Stimulated activated CD4-positive, alpha-beta T cell treated with anti-CD3 and anti-CD28 coated beads, TNF-alpha, amount 100 ng/mL, for 24 hours (primary cell): ENCODE data around the gene MACROD2.

Experiments
- DNase-seq, 3 experiments: peaks; one replicate each; pipeline ENCODE4 v3.0.0-alpha.2; 2020; ENCODE audit warnings: low read depth in 3 of 3

Gene MACROD2

DNA sequence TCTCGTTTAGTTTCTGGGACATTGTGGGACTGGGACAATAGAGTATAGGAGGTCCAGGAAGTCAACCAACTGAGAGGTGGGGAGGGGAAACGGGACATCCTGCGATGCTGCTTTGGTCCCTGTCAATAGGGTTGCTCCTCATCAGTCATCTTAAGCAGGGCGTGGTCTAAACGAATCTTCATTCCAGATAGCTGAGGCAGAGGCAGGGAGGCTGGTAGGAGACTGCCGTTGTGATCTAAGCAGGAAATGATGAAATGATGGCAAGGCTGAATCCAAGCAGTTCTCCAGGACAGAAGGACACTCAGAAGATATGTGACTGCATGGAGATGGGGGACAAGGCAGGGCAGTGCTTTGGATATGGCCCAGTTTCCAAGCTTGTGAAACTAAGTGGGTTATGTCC lies 1624.5 kb downstream of the MACROD2 start:
- no peak for DNase-seq

DNA sequence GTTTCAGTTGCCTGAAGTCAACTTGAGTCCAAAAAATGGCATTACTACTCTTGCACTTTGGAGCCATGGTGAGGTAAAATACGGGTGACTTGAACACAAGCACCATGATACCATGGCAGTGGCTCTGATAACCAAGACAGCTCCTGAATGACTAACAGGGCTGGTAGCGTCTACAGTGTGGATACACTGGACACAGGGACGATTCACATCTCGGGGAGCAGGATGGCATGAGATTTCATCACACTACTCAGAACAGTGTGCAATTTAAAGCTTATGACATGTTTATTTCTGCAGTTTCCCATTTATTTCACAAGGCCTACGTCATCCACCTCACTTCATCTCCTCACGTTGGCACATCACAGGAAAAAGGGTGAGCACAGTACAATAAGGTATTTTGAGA lies 1627.1 kb downstream of the MACROD2 start:
- no peak for DNase-seq

DNA sequence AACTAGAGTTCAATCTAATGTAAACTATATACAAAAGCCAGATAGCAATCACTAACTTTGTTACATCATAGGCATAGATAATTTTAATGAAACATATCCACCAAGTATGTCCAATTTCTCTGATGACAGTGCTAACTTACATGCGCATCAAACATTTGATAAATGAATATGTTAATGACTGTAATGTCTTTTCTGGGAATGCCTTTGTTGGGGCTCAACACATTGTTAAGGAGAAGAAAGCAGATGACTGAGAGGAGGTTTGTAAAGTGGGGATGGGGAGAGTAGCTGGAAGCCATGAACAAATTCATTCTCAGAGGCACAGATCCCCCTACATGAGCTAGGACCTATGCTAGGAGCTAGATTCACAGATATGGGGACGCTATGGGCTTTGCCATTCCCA lies 1627.9 kb downstream of the MACROD2 start:
- no peak for DNase-seq

DNA sequence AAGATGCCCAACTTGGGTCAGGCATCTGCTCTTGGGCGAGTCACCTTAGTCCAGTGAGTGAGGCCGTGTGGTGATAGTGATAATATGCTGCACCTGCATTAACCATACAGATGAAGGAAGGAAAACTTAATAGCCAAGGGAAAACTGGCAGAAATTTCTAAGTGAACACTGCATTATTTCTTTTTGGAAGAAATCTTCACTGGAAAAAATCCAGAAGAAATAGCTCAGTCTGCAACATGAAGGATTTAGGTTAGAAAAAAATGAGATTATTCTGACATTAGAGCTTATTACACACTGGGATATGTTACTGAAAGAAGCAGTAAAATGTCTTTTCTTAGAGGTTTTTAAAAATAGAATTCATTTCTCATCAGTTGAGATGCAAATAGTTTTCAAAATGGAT lies 1630.7 kb downstream of the MACROD2 start:
- no peak for DNase-seq

DNA sequence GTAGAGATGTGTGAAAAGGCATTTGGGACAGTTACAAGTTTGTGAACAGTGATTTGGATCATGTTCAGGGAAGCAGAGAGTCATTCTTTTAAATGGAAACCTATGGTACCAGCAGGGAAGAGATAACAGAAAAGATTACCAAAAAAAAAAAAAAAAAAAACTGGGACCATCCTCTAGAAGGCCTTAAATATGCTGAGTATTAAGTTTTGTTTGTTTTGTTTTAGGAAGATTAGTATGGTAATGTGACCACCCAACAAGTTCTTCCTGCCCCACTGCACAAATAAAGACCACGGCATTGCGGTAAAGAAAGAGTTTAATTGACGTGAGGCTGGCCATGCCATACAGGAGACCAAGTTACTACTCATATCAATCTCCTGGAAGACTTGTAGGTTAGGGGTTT lies 1631.8 kb downstream of the MACROD2 start:
- no peak for DNase-seq

DNA sequence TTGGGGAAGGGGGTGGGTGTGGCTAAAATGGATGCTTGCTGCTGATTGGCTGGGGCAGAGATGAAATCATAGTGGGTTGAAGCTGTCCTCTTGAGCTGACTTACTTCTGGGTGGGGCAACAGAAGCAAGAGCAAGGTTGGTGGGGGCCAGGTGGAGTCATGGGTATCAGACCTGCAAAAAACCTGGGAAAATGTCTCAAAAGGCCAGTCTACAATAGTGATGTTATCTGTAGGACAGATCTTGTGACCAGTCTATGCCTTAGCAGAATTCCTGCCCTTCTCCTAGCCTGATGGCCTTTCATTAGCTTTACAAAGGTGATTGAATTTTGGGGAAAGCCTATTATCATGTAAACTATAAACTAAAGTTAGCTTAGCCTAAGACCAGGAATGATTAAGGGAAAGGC lies 1632.2 kb downstream of the MACROD2 start:
- DNase-seq = no peak

DNA sequence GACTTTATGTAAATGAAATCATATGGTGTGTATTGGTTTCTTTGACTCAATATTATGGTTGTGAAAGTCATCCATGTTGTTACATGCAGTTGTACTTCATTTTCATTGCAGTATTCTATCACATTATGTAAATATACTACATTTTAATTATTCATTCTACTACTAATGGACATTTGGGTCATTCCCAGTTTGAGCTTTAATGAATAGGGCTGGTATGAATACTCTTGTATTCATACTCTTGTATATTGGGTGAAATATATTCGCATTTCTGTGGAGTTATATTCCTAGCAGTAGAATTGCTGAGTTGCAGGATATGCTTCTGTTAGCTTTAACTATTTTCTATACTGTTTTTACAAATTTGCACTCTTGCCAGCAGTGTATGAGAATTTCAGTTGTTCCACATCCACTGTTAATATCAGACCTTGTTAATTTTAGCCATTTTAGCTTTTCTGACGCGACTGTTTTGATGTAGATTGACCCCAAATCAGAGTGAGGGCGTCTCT lies 1633.6 kb downstream of the MACROD2 start:
- no peak for DNase-seq

DNA sequence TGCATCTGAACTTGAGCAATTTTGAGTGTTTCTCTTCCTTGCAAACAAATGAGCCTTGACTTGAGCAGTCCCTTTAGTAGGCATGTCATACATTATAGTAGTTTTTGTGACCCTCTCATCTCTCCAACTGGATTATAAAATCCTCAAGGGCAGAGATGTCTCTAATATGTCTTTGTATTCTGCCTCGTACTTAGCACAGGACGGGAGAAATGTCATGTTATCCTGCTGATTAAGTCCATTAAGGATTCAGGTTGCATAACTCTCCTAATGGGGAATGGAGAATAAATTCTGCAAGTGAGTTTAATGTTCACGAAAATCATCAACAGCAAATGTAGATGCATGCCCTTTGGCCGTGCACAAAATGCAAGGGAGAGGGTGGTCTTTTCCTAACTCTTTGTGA lies 1635.0 kb downstream of the MACROD2 start:
- DNase-seq = no peak

DNA sequence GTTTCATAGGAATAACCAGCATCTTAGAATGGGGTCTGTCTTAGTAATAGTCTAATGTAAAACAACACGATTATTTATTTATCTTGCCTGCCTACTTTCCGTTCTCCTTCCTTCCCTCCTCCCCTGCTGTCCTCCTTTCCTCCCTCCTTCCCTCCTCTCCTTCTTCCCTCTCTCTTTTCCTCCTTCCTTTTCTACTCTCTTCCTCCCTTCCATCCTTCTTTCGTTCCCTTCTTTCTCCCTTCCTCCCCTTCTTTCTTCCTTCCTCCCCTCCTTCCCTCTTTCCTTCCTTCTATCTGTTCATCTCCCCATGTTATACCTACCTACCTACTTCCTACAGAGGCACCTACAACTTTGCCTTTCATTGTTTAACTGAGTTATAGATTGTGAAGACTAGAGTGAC lies 1637.4 kb downstream of the MACROD2 start:
- DNase-seq = no peak

DNA sequence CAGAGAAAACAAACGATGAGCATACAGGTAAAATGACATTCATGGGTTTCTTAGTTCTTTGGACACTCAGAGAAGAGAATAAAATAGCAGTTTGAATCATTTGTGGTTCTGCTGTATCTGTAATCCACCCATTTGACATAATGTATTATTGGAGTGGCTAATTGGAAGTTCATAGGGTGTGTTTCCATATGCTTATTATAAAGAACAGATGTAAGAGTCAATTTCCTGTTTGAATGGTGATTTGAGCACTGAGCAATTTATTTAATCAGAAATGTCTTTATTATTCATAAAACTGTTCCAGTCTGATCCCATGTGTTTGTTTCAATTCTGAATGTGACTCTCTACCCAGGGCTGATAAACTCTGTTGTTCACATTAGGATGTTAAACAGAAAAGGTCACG lies 1638.8 kb downstream of the MACROD2 start:
- no peak for DNase-seq

DNA sequence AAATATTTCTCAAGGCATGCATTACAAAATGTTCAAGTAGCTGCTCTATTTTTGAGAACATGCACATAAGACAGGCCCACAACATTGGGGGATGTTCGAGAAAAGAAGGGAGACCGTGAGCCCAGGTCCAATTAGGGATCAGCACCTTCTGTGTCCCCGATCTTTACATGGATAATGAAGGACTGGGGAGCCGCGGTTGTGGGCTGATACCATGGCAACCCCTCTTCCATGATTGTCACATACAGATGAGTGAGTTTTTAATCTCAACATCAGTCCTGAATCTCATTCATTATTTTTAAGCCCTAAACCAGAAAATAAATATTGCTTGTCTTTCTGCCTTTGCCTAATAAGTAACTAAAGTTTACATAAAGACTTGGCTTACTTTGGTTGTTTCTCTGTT lies 1642.2 kb downstream of the MACROD2 start:
- DNase-seq = no peak

DNA sequence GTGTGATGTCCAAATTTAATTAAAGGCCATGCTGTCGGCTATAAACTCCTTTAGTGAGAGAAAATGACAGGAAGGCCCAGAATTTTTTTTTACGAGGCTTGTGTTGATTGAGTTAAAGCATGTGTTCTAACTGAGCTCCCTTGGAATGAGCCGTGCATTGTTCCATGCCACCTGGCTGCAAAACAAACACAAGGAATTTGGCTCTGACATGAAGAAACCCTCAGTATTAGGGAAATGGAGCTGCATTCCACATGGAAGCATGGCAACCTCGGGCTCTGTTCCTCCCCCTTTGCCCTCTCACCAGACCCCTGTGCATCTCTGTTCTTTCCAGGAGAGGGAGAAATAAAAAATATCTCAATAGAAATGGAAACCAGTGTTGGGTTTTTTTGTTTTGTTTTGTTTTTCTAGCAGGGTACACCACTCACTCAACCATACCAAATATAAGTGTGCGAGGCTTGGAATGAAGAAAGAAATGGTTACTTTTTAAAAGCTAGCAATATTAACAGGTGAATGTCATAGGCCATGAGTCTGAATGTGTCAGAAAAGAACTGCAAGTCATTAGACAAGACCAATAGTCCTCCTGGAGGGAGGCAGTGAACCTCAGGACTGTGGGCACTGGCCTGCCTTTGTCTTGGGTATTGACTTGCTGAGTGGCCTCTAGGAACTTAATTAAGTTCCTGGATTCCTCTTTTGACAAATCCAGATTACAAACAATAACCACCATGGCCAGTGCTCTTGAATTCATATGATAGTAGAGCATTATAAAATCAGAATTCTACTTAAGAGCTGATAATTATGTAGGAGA lies 1642.8 kb downstream of the MACROD2 start:
- no peak for DNase-seq

DNA sequence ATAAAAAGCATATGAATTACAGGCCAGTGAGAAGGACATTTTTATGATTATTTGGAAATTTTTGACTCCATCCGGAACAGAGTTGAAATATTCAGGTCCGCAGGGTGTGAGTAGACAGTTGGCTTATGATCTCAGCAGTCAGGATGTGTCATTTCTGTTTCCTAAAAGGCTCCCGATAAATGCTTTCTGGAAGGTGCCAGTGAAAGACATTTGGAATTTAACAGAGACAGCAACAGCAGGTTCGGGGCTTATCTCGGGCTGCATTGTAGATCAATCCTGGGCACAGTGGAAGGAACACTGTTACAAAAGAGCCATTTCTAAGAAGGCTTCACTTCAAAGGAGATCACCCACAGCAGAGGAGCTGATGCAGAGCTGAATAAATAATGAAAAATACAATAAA lies 1643.5 kb downstream of the MACROD2 start:
- DNase-seq = no peak

DNA sequence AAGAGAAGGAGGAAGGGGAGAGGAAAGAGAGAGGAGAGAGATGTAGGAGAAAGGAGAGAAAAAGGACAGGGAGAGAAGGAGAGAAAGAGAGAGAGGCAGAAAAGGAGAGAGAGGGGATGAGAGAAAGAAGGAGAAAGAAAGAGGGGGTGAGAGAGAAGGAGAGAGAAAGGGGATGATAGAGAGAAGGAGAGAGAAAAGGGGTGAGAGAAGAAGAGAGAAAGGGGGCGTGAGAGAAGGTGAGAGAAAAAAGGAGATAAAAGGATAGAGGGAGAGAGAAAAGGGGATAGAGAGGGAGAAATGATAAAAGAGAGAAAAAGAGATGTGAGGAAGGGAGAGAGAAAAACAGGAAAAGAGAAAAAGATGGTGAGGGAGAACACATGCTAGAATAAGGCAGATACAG lies 1644.5 kb downstream of the MACROD2 start:
- DNase-seq = no peak

DNA sequence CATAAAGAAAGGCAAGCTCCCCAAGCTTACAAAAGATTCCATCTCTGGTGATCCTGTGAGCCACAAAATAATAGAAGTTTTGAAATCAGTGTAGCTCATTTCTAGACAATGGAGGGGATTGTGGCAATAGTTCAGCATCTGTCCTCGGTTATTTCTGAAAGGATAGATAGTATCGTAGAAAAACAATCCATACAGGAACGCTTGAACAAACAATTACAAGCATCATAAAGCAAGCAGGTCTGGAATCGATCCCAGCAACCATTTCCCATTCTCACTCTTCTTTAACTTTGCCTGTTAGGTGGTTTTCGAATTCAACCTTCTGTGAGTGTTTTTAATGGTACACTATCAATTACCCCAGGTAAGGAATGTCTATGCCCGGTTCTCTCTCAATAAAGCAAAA lies 1646.8 kb downstream of the MACROD2 start:
- DNase-seq = no peak

DNA sequence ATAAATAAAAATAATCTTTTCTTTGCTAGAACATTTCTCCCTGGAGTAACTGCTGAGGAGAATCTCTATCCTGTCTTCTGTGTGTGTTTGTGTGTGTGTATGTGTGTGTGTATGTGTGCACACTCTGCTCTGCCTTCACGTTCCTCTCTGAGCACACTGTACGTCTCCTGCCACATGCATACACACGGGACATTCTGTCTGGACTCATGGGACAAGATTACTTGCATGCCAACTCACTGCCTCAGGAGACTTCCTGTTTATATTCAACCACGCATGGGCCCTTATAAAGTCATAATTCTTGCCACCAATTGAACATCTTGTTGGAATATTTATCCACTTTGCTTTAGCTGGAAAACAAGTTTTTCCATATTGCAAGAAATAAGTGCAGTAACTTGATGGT lies 1647.4 kb downstream of the MACROD2 start:
- no peak for DNase-seq

DNA sequence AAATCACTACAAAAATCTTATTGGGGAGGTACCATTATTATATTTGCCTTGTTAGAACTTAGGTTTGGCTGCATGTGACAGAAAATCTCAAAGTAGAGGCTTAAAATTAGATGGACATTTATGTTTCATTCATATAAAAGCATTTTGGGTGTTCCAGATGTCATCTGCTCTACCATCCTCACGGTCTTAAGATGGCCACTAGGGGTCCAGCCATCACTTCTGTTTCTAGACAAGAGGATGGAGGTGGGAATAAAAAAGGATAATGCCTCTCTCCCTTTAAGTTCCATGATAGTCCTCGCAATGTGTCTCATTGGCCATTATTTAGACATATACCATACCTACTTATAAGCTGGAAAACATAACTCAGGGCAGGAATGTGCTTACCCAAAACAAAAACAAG lies 1648.4 kb downstream of the MACROD2 start:
- no peak for DNase-seq

DNA sequence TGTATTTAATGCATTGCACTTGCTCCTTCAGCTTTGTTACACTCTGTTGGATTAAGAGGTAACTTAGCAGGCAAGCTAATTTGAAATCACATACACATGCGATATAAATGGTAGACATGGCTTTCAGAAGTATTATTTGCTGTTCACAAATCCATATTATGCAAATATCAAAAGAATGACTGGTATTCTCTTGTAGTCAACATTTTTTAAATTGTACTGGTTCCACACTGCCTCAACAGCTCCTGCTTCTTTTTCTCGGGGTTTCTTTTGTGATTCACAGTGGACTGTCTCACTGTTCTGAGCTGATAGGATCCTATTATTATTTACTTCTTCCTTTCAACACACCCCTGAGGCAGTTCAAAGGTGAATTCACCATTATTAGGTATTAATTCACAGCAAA lies 1650.5 kb downstream of the MACROD2 start:
- no peak for DNase-seq

DNA sequence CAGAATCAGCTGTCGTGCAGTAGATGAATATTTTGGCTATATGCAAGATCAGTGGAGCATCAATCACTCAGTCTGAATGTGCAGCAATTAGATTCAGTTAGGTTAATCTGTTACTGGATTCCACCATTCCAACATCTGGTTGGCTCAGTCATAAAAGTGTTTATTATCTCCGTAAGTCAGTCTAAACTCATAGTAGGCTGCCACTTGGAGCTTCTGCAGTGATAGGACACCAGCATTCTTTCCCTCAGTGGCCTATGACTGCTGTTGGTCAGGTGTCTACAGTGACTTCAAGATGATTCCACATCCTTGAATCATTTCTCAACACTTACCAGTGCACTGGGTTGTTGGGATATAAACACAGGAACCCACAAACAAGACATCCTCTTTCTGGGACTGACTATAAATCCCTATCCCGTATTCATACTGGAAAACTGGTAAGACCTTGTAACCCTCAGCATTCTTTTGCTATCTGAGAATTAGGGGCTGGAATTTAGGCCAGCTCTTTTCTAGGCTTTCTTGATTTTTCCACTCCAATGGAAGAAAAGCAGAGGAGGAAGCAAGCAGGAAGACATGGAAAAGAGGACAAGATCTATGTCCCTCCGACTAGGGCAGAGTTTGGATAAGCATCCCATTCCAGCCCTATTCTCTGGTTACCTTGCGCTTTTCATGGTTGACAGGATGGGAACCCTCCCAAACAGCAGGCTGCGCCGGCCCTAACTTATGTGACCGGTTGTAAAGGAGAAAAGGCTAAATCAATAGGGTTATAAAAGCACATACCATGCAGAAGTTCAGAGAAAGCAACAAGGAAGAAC lies 1658.3 kb downstream of the MACROD2 start:
- DNase-seq = no peak

DNA sequence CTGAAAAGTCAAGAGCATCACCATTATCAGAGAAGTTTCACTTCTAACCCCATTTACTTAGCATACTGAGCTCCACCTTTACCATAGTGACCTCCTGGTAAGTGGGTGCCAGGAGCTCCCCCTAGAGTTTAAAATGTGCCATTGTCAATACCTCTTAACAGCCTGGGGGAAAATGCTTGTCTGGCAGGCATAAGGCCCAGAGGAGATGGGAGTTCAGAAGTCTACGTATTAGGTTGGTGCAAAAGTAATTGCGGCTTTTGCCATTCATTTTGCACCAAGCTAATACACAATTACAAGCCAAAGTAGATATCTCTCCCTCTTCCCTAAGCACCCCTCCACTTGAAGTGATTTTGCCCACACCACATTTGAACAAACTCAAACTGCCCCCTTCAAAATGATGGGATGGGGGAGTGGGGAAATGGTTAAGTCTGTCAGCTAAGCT lies 1658.9 kb downstream of the MACROD2 start:
- no peak for DNase-seq

DNA sequence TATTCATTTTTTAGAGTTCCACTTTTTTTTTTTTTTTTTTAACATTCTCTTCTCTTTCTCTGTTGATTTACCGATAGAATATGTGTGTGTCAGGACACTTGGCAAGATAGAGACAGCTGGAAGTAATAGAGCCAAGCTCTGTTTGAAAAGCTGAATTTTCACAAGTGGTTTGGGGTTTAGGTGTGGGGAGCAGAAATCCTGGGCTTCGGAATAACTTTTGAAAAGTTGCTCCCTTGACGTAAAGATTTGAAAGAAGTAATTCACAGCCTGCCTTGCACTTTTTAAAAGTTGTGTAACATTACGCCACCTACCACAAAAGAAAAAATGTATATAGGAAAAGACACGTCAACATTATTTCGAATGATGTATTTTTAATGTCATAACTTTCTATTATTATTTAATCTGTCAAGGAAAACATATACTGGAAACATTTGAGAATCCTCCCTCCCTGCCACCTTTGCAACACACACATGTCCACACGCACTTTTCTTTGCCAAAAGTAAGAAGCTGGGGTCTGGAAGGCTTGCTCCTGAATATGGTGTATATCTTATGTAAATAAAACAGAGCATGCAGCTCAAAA lies 1660.1 kb downstream of the MACROD2 start:
- DNase-seq = no peak

DNA sequence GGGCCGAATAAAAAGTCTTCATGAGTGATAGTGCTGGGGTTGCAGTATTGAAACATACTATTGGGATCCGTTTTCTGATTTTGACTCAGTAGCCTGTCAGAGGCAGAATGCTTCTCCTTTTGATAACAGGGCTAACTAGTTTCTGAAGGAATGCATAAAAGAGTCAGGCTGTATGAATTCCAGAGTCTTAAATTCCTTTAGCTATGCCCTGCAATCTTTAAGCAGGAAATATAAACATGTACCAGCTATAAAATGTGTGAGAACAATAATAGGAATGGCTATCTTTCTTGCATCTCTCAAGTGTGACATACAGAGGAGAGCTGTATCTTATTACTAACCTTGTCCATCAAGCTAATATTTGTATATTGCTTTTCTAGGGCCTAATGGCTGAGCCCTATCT lies 1660.8 kb downstream of the MACROD2 start:
- no peak for DNase-seq

DNA sequence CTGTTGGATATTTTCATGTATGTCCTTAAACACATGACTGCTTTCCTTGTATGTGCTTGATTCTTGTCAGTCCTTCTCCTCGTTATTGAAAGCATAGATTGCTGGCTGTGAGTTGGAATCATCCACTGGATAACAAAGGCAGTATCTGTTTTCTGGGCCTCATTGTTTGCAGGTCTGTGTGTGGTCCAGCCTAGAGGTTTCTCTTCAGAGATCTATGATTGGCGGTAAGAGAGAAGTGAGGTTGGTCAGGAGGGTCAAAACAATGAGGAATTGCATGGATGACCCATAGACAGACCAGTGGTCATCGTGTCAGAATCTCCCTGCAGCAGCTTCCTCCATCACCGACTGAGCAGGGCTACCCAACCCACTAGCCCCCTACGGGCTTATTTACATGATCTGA lies 1663.0 kb downstream of the MACROD2 start:
- DNase-seq = no peak
